ENCODE data around the gene ORAI2.

DNA sequence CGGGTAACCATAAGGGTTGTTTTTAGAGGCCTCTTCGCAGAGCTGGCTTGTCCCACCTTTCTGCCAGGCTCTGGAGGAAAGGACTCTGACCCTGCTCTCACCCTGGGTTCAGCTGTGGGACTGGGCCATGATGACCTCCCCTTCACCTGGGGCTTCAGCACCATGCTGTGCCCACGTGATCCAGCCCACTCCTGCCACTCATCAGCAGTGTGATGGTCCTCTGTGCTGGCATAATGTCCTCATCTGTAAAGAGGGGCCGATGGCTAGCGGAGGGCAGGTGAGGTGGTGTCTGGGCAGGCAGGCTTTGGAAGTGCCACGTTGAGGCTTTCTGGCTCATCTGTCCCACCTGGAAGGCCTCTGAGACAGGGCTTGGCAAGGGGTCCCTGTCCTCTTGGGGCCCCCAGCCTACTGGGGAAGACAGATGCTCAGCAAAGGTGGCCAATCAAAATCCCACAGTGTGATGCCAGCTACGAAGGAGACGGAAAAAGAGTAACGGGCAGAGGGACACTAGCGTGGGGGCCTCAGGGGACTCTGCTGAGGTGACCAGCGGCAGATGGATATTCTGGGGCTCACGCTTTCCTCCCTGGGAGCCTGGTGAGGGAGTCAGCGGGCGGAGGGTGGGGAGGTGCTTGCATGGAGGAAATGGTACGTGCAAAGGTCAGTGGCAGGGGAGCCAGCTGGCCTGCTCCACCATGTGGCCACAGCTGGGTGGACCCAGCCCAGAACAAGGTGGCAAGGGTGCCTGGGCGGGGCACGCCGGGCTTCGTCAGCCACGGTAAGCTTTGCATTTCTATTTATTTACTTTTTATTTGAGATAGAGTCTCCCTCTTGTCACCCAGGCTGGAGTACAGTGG lies 36.8 kb downstream of the ORAI2 start:
- no peak; the same call in 1 of the 2 replicates for TF ChIP-seq POLR2A (IDR thresholded peaks at IDR 0.05; ENCODE audit: low read depth, low read length)
- TF ChIP-seq POLR2AphosphoS5 (IDR thresholded peaks at IDR 0.05; ENCODE audit: low read depth, low read length): no peak

All from GM12891 (cell line).